Neuronal stem cell (in vitro differentiated cells): ENCODE data around the gene ALDH1L1.

Experiments
- DNase-seq: peaks from one replicate; pipeline ENCODE4 v3.0.0-alpha.2; 2013; ENCODE audit warnings: low spot score
- H2AFZ ChIP-seq: one replicate; pipeline ENCODE4 v1.6.1; 2013; ENCODE audit warnings: mild to moderate bottlenecking, low read length, inconsistent platforms
- H2AK5ac ChIP-seq: 2 replicates; pipeline ENCODE4 v1.6.1; 2013; ENCODE audit warnings: low read depth, mild to moderate bottlenecking, inconsistent platforms, low read length, moderate library complexity, mixed read lengths
- H2BK120ac ChIP-seq: 2 replicates; pipeline ENCODE4 v1.6.1; 2013; ENCODE audit warnings: low read depth, mild to moderate bottlenecking, inconsistent platforms, low read length, moderate library complexity, mixed read lengths
- H2BK12ac ChIP-seq: one replicate; pipeline ENCODE4 v1.6.1; 2013; ENCODE audit warnings: low read length, inconsistent platforms
- H2BK15ac ChIP-seq: 2 replicates; pipeline ENCODE4 v1.6.1; 2013; ENCODE audit warnings: mild to moderate bottlenecking, low read length, inconsistent platforms, mixed read lengths
- H2BK5ac ChIP-seq: one replicate; pipeline ENCODE4 v1.6.1; 2013; ENCODE audit warnings: inconsistent platforms, mild to moderate bottlenecking, low read length, moderate library complexity
- H3K14ac ChIP-seq: one replicate; pipeline ENCODE4 v1.6.1; 2013; ENCODE audit warnings: low read length, inconsistent platforms
- H3K18ac ChIP-seq: 2 replicates; pipeline ENCODE4 v1.6.1; 2013; ENCODE audit warnings: low read length, inconsistent platforms
- H3K23ac ChIP-seq: 2 replicates; pipeline ENCODE4 v1.6.1; 2013; ENCODE audit warnings: low read depth, mild to moderate bottlenecking, mixed read lengths, low read length, inconsistent platforms; ENCODE audit not compliant: poor library complexity
- H3K27ac ChIP-seq: replicated peaks from 3 replicates; pipeline ENCODE4 v1.5.1; 2013; ENCODE audit warnings: low read length, inconsistent platforms
- H3K27me3 ChIP-seq, 3 experiments: 2 replicates each; pipeline ENCODE4 v1.6.1; 2013; ENCODE audit warnings: low read length in 3 of 3, mild to moderate bottlenecking in 2 of 3, inconsistent platforms in 1 of 3, low read depth in 1 of 3, mixed read lengths in 1 of 3, moderate library complexity in 1 of 3; ENCODE audit not compliant: control insufficient read depth in 3 of 3, insufficient read depth in 3 of 3
- H3K36me3 ChIP-seq, 2 donors: replicated peaks in 1 of 2; 2 replicates each; pipeline ENCODE4 v1.6.1; 2013; ENCODE audit warnings: low read length in 2 of 2; ENCODE audit not compliant: control insufficient read depth in 2 of 2, insufficient read depth in 2 of 2
- H3K4ac ChIP-seq: 2 replicates; pipeline ENCODE4 v1.6.1; 2013; ENCODE audit warnings: inconsistent platforms, mild to moderate bottlenecking, low read length, moderate library complexity
- H3K4me1 ChIP-seq, 2 donors: 1 replicate in 1 of 2; 2 replicates in 1 of 2; pipeline ENCODE4 v1.6.1; 2013; ENCODE audit warnings: low read length in 2 of 2, low read depth in 1 of 2; ENCODE audit not compliant: control insufficient read depth in 2 of 2, insufficient read depth in 1 of 2
- H3K4me2 ChIP-seq: one replicate; pipeline ENCODE4 v1.6.1; 2013; ENCODE audit warnings: mild to moderate bottlenecking, low read length, inconsistent platforms; ENCODE audit not compliant: insufficient read depth, poor library complexity, severe bottlenecking
- H3K4me3 ChIP-seq, 2 donors: 2 replicates each; pipeline ENCODE4 v1.5.1; 2013; ENCODE audit warnings: low read length in 2 of 2, mild to moderate bottlenecking in 2 of 2, inconsistent platforms in 1 of 2, moderate library complexity in 1 of 2
- H3K79me1 ChIP-seq: one replicate; pipeline ENCODE4 v1.6.1; 2013; ENCODE audit warnings: low read depth, mild to moderate bottlenecking, inconsistent platforms, low read length, moderate library complexity
- H3K9ac ChIP-seq: one replicate; pipeline ENCODE4 v1.6.1; 2013; ENCODE audit warnings: mild to moderate bottlenecking, low read depth, low read length, inconsistent platforms; ENCODE audit not compliant: poor library complexity
- H3K9me3 ChIP-seq, 2 donors: replicated peaks in 1 of 2; 2 replicates each; pipeline versions ENCODE3 to v1.6.1; 2013; ENCODE audit warnings: low read length in 2 of 2, mild to moderate bottlenecking in 2 of 2, inconsistent platforms in 1 of 2, low read depth in 1 of 2, mixed read lengths in 1 of 2, moderate library complexity in 1 of 2; ENCODE audit not compliant: control insufficient read depth in 2 of 2, insufficient read depth in 1 of 2
- H4K8ac ChIP-seq: one replicate; pipeline ENCODE4 v1.6.1; 2013; ENCODE audit warnings: low read depth, mild to moderate bottlenecking, inconsistent platforms, low read length, moderate library complexity
- H4K91ac ChIP-seq: one replicate; pipeline ENCODE4 v1.6.1; 2013; ENCODE audit warnings: low read length, low read depth, mild to moderate bottlenecking, inconsistent platforms; ENCODE audit not compliant: poor library complexity
- WGBS, 2 donors: extraction: QIAGEN DNeasy Blood & Tissue Kit; methylation state at CpG; one replicate each; pipeline ENCODE4 v1.1.7; 2013; ENCODE audit warnings: missing lambda C conversion rate in 2 of 2, mixed read lengths in 1 of 2; ENCODE audit not compliant: insufficient read length in 2 of 2, insufficient replicate concordance in 1 of 2; ENCODE audit errors: extremely low coverage in 2 of 2; 5-methylcytosine and 5-hydroxymethylcytosine counted together

ALDH1L1 gene

DNA sequence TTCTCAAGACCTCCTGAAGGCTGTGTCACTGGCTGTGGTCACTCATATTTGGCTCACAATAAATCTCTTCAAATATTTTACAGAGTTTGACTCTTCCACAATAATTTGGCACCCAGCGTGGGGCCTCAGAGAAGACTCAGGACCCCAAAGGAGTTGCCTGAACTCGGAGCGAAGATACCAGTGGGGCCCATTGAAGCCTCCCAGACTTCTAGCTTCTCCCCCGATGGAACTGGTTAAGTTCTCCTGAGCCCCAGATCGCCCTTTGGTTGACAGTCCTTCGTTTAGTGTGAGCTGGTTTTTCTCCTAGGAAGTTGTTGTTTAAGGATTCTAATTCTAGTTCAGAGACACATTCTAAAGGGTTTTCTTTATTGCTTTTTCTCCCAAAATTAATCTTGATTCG lies 95.1 kb downstream of the ALDH1L1 start:
- no peak overlapping the region for H4K91ac ChIP-seq
- no peak overlapping the region for H2BK12ac ChIP-seq
- no peaks in the 10 kb centered on the region for H3K4me1 ChIP-seq
- H3K36me3 ChIP-seq, result no peaks in the 10 kb centered on the region
- H3K18ac ChIP-seq, result no peak overlapping the region
- no peak overlapping the region for H4K8ac ChIP-seq
- H3K9ac ChIP-seq, result no peak overlapping the region
- no peak overlapping the region for H2AFZ ChIP-seq
- H3K79me1 ChIP-seq, result no peaks in the 10 kb centered on the region
- no CpG with 5 or more reads among the region's 7 CpGs for WGBS, 2 donors
- H3K4me3 ChIP-seq, result no peak overlapping the region
- H3K27ac ChIP-seq, result no peak overlapping the region
- H3K27me3 ChIP-seq, result no peaks in the 10 kb centered on the region
- no peak overlapping the region for H2AK5ac ChIP-seq
- H3K14ac ChIP-seq, result no peak overlapping the region
- H2BK5ac ChIP-seq, result no peak overlapping the region
- H3K4ac ChIP-seq, result no peak overlapping the region
- no peak overlapping the region for H3K23ac ChIP-seq
- no peak overlapping the region for H2BK120ac ChIP-seq
- no peak for DNase-seq
- H3K4me2 ChIP-seq, result no peak overlapping the region
- H2BK15ac ChIP-seq, result no peak overlapping the region
- peaks cover 6 to 18% of the 10 kb centered on the region in 2 donors for H3K9me3 ChIP-seq

DNA sequence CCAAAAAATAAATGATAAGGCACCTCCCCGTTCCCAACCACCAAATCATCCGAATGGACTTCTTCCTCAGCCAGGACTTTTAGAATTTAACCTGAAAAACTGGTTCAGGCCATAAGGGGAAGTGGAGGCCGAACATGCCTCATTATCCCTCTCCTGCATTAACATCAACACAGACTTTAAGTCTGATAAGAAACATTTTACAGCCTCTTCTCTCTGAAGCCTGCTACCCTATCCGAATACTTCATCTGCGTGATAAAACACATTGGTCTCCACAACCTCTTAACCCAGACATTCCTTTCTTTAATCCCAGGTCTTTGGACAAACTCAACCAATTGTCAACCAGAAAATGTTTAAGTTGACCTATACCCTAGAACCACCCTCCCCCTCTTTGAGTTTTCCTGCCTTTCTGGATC lies 95.6 kb downstream of the ALDH1L1 start:
- peaks cover 6 to 22% of the 10 kb centered on the region in 2 donors for H3K9me3 ChIP-seq
- H3K4me2 ChIP-seq, result no peak overlapping the region
- WGBS, 2 donors, result no CpG with 5 or more reads among the region's 5 CpGs
- no peaks in the 10 kb centered on the region for H3K27me3 ChIP-seq
- DNase-seq, result no peak
- no peak overlapping the region for H3K27ac ChIP-seq
- no peak overlapping the region for H3K23ac ChIP-seq
- H2BK120ac ChIP-seq, result no peak overlapping the region
- no peaks in the 10 kb centered on the region for H3K36me3 ChIP-seq
- H3K9ac ChIP-seq, result no peak overlapping the region
- H3K14ac ChIP-seq, result no peak overlapping the region
- H4K8ac ChIP-seq, result no peak overlapping the region
- H3K4me1 ChIP-seq, result no peaks in the 10 kb centered on the region
- H3K4me3 ChIP-seq, result peak overlapping the region in 1 of 2 donors; percentile 94
- H3K79me1 ChIP-seq, result no peaks in the 10 kb centered on the region
- H2BK5ac ChIP-seq, result no peak overlapping the region
- no peak overlapping the region for H2AK5ac ChIP-seq
- H4K91ac ChIP-seq, result no peak overlapping the region
- H2AFZ ChIP-seq, result no peak overlapping the region
- no peak overlapping the region for H3K4ac ChIP-seq
- H3K18ac ChIP-seq, result no peak overlapping the region
- no peak overlapping the region for H2BK12ac ChIP-seq
- no peak overlapping the region for H2BK15ac ChIP-seq

DNA sequence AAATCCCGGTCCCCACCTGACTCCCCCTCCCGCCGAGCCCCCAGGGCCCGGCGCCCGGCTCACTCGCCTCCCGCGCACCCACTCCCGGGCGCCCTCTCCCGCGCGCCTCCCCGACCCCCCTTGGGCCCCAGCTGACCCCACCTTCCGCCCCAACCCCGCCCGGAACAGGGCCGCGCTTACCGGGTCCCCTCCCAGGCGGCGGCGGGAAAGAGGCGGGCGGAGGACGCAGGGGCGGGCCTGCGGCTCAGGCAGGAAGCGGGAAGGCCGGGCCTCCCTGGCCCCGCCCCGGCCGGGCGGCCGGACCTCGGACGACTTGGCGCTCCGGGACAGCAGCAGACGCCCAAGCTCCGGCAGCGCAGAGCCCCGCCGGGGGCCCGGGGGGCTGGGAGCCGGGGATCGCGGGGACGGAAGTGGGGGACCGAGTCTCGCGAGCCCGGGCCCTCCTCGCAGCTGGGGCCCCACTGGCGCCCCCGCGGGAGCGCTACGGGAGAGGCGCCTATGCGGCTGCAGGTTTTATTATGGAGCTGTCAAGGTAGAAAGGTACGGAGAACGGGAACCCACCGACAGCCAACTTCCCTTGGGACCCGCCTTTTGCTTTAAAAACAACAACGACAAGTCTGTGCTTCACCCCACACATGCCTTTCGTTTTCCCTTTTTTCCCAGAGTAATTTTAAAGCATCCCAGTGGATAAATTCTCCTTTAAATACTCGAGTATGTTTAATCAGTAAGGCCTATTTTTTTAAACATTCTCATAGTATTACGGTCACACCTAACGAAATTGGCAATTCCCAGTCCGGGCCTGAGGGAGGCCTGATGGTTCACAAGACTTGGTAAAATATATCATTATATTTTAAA lies 96.2 kb downstream of the ALDH1L1 start, which contains the start of gene SLC41A3:
TSS of gene SLC41A3 (minus strand) at position 212 of the 855 bp plus-strand sequence. CDS start 15,905 bp downstream, outside the sequence.
- H2BK120ac ChIP-seq, result no peak within 1 kb of the TSS
- peak within 1 kb of the TSS; percentile 35 for H3K27ac ChIP-seq
- no CpG with 5 or more reads among the region's 72 CpGs for WGBS, 2 donors

DNA sequence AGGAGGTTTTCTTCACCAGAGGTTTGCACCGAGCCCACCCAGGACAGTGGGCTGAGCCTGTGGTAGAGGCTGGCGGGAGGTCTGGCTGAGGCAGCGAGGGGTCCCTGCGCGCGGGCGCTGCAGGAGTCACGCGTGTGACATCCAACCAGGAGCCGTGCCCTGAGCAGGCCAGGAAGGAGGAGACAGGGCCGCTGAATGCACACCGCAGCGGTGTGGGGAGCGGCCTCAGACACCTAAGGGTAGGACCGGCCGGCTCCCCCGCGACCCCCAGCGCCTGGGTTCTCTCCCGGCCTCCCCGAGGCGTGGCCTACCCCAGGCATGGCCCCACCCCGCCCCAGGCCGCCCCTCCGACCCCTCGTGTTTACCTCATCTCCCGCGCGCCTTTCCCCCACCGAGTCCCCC lies 96.9 kb downstream of the ALDH1L1 start:
- Histone ChIP-seq H2AK5ac (peak overlapping the region; percentile 42), H3K23ac (peak overlapping the region; percentile 58), H3K4me2 (peak overlapping the region; percentile 71), H3K36me3 (no peaks in the 10 kb centered on the region), H3K14ac (no peak overlapping the region), H3K4me3 (peak overlapping the region; percentile 93 to 94), H3K4ac (no peak overlapping the region), H3K9ac (peak overlapping the region; percentile 96), H2BK5ac (no peak overlapping the region), H3K79me1 (no peaks in the 10 kb centered on the region), H3K9me3 (peaks cover 1 to 23% of the 10 kb centered on the region in 2 donors), H4K91ac (no peak overlapping the region), H2BK12ac (no peak overlapping the region), H2AFZ (peak overlapping the region; percentile 98), H2BK15ac (no peak overlapping the region), H4K8ac (no peak overlapping the region), H3K27me3 (no peaks in the 10 kb centered on the region), H3K27ac (peak overlapping the region; percentile 35), H3K4me1 (no peaks in the 10 kb centered on the region), H2BK120ac (no peak overlapping the region), H3K18ac (peak overlapping the region; percentile 94)
- WGBS, 2 donors, result no CpG with 5 or more reads among the region's 30 CpGs
- peak; percentile 26 for DNase-seq

More for the DNA sequence above, 96.2 kb downstream of the ALDH1L1 start, which contains the start of gene SLC41A3:
- peaks cover 4 to 24% of the 10 kb centered on the region in 2 donors for H3K9me3 ChIP-seq
- no peak within 1 kb of the TSS for H2BK5ac ChIP-seq
- no peak within 1 kb of the TSS for H2BK15ac ChIP-seq
- peak within 1 kb of the TSS; percentile 71 for H3K4me2 ChIP-seq
- peak within 1 kb of the TSS; percentile 42 for H2AK5ac ChIP-seq
- H3K18ac ChIP-seq, result peak within 1 kb of the TSS; percentile 94
- peak within 1 kb of the TSS; percentile 58 for H3K23ac ChIP-seq
- no peaks in the 10 kb centered on the region for H3K79me1 ChIP-seq
- peak; percentile 76 for DNase-seq
- H4K8ac ChIP-seq, result no peak within 1 kb of the TSS
- no peaks in the 10 kb centered on the region for H3K36me3 ChIP-seq
- peak within 1 kb of the TSS; percentile 93 to 94 for H3K4me3 ChIP-seq
- no peak within 1 kb of the TSS for H3K14ac ChIP-seq
- no peaks in the 10 kb centered on the region for H3K27me3 ChIP-seq
- H3K9ac ChIP-seq, result peak within 1 kb of the TSS; percentile 96
- no peak within 1 kb of the TSS for H4K91ac ChIP-seq
- H2AFZ ChIP-seq, result peak within 1 kb of the TSS; percentile 98
- no peak within 1 kb of the TSS for H2BK12ac ChIP-seq
- H3K4me1 ChIP-seq, result no peaks in the 10 kb centered on the region
- no peak within 1 kb of the TSS for H3K4ac ChIP-seq
